CD4-positive, alpha-beta memory T cell (primary cell): ENCODE measurements around the gene P2RX6. TPM values are rescaled to one million over a fixed set of nuclear protein-coding genes. Genes with fewer than 3 reads are reported as not detected.
"Not testable (repeated sequence)": the region's sequence is repeated elsewhere in the genome, so short reads cannot be mapped to it uniquely, and the experiment has no call there.

ENCODE experiments used
- CTCF ChIA-PET: fragments of 350-600 bp; sonication (Branson Sonifier 250); formaldehyde crosslinking; loops from one replicate; lab custom pipeline; 2021; ENCODE audit warnings: inconsistent platforms; ENCODE audit not compliant: partially characterized antibody; lab: Charles Lee
- POLR2A ChIA-PET: fragments of 350-600 bp; sonication (Branson Sonifier 250); formaldehyde crosslinking; loops from one replicate; lab custom pipeline; 2021; ENCODE audit not compliant: partially characterized antibody; lab: Charles Lee
- DNase-seq, 5 donors: peaks; one replicate each; pipeline versions ENCODE4 v3.0.0 to v3.0.0-alpha.2; 2020 to 2022; ENCODE audit warnings: mixed read lengths in 1 of 5
- H3K27ac ChIP-seq: one replicate; pipeline ENCODE4 v1.7.0; 2013; ENCODE audit warnings: low read depth, low read length
- H3K27me3 ChIP-seq: 2 replicates; pipeline ENCODE4 v1.7.0; 2013; ENCODE audit warnings: mild to moderate bottlenecking, low read length, moderate library complexity; ENCODE audit not compliant: insufficient read depth
- H3K36me3 ChIP-seq: 2 replicates; pipeline ENCODE4 v1.7.0; 2013; ENCODE audit warnings: mild to moderate bottlenecking, low read length, moderate library complexity; ENCODE audit not compliant: insufficient read depth
- H3K4me1 ChIP-seq: 2 replicates; pipeline ENCODE4 v1.7.0; 2013; ENCODE audit warnings: mild to moderate bottlenecking, low read length, moderate library complexity; ENCODE audit not compliant: insufficient read depth
- H3K4me3 ChIP-seq, 2 donors: one replicate each; pipeline ENCODE4 v1.7.0; 2013; ENCODE audit warnings: low read length in 2 of 2, mild to moderate bottlenecking in 1 of 2
- H3K9me3 ChIP-seq, 2 donors: one replicate each; pipeline ENCODE4 v1.7.0; 2013; ENCODE audit warnings: low read length in 2 of 2, control low read depth in 1 of 2; ENCODE audit not compliant: control insufficient read depth in 1 of 2
- H3K27ac Mint-ChIP-seq, 7 donors: one replicate each; pipeline ENCODE4 v1.8.0; 2020 to 2021; ENCODE audit warnings: mixed read lengths in 7 of 7, mild to moderate bottlenecking in 6 of 7, inconsistent platforms in 3 of 7, moderate library complexity in 3 of 7
- H3K27me3 Mint-ChIP-seq, 2 donors: one replicate each; pipeline ENCODE4 v1.8.0; 2020 to 2021; ENCODE audit warnings: mixed read lengths in 2 of 2
- H3K36me3 Mint-ChIP-seq, 2 donors: one replicate each; pipeline ENCODE4 v1.8.0; 2020 to 2021; ENCODE audit warnings: mixed read lengths in 2 of 2, inconsistent platforms in 1 of 2, mild to moderate bottlenecking in 1 of 2
- H3K4me1 Mint-ChIP-seq, 4 donors: one replicate each; pipeline ENCODE4 v1.8.0; 2020 to 2021; ENCODE audit warnings: mixed read lengths in 4 of 4, mild to moderate bottlenecking in 1 of 4
- H3K4me3 Mint-ChIP-seq, 8 donors: one replicate each; pipeline ENCODE4 v1.8.0; 2020 to 2021; ENCODE audit warnings: mixed read lengths in 8 of 8, mild to moderate bottlenecking in 7 of 8, moderate library complexity in 6 of 8, inconsistent platforms in 3 of 8
- H3K9me3 Mint-ChIP-seq, 8 donors: one replicate each; pipeline ENCODE4 v1.8.0; 2020 to 2021; ENCODE audit warnings: mixed read lengths in 8 of 8, mild to moderate bottlenecking in 5 of 8, inconsistent platforms in 3 of 8, moderate library complexity in 1 of 8
- intact Hi-C: fragments of 100-400 bp; cut with micrococcal nuclease; formaldehyde crosslinking; loops from one replicate; pipeline ENCODE4 v1.15.1; 2023
- polyA plus RNA-seq, 2 donors: library from polyadenylated mRNA; unstranded; fragments of 300-500 nt; fragmentation: Illumina TruSeq; gene quantifications; one replicate each; pipeline ENCODE4 v1.2.3, GENCODE V29; 2021
- total RNA-seq, 2 experiments: library from RNA; stranded (reverse); gene quantifications; one replicate each; pipeline ENCODE4 v1.2.3, GENCODE V29; 2021

The P2RX6 gene
- total and polyA plus RNA-seq, 4 experiments from 2014 or later: 0.19 to 1.2 (median 1.1) TPM; not detected in 1

DNA sequence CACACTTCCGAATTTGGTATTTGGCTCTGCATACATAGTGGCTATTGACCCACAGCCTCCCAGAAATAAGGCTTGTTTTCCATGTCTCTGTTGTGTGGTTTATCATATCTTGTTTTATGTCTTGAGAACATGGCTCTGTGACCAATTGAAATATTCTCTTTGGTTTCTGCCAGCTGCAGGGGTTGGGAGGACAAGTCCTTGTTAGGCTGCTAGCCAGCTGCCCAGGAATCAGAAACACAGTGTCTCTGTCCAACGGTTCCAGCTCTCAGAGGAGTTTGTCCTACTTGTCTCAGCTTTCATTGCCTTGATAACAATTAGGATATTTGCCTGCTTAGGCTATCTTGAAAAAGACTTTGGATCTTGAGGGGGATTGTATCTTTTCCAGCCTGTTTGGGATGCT lies 23.4 kb downstream of the P2RX6 start:
- Histone ChIP-seq H3K4me1 (peaks cover under 1% of the 10 kb centered on the region), H3K36me3 (no peaks in the 10 kb centered on the region), H3K9me3 (no peaks in the 10 kb centered on the region), H3K27ac (no peak overlapping the region), H3K4me3 (no peak overlapping the region), H3K27me3 (peaks cover 3% of the 10 kb centered on the region)
- H3K4me3 Mint-ChIP-seq: no peak overlapping the region
- DNase-seq: no peak
- no peaks in the 10 kb centered on the region for H3K9me3 Mint-ChIP-seq
- ChIA-PET POLR2A (no interaction called here), CTCF (no interaction called here)
- H3K36me3 Mint-ChIP-seq: no peaks in the 10 kb centered on the region
- intact Hi-C loops: no loop called here
- H3K27ac Mint-ChIP-seq: no peak overlapping the region
- peaks cover 13 to 19% of the 10 kb centered on the region in 2 donors for H3K27me3 Mint-ChIP-seq
- H3K4me1 Mint-ChIP-seq: peaks cover 3 to 6% (median 5%) of the 10 kb centered on the region in 4 donors

DNA sequence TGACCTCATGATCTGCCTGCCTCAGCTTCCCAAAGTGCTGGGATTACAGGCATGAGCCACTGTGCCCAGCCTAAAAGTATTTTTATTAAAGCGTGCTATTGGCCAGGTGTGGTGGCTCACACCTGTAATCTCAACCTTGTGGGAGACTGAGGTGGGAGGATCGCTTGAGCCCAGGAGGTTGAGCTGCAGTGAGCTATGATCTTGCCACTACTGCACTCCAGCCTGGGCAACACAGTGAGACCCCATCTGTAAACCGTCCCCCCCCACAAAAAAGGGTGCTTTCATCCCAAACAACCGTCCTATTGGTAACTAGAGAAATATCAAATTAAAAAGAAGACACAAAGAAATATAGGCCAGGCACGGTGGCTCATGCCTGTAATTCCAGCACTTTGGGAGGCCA lies 24.2 kb downstream of the P2RX6 start:
- H3K27ac Mint-ChIP-seq, H3K9me3 ChIP-seq, H3K27me3 ChIP-seq, CTCF ChIA-PET, DNase-seq, H3K4me3 ChIP-seq, H3K27ac ChIP-seq, H3K9me3 Mint-ChIP-seq, H3K4me1 ChIP-seq, POLR2A ChIA-PET, H3K4me3 Mint-ChIP-seq, intact Hi-C loops, H3K36me3 Mint-ChIP-seq, H3K36me3 ChIP-seq: not testable (repeated sequence)
- Mint-ChIP-seq H3K4me1 (peaks cover 4 to 12% (median 10%) of the 10 kb centered on the region in 4 donors), H3K27me3 (peaks cover 17 to 20% of the 10 kb centered on the region in 2 donors)

DNA sequence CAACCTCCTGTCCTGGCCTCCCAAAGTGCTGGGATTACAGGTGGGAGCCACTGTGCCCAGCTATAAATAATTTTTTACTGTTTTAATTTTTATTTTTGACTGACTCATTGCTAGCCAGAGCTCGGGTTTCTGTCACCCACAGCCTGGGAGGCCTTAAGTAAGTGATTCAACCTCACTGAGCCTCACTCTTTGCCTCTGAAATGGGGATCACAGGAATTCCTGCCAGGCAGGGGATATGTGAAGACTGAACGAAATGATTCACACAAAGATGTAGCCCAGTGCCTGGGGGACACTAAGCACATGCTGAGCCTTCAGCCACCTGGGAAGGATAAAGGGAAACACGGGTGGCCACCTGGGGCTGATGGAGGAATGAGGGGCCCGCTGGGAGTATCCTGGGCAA lies 27.0 kb downstream of the P2RX6 start:
- H3K4me3 Mint-ChIP-seq: no peak overlapping the region
- no peaks in the 10 kb centered on the region for H3K9me3 ChIP-seq
- H3K4me1 Mint-ChIP-seq: peaks cover 9 to 30% (median 25%) of the 10 kb centered on the region in 4 donors
- H3K27ac ChIP-seq: no peak overlapping the region
- peaks cover 17% of the 10 kb centered on the region in 2 donors for H3K27me3 Mint-ChIP-seq
- H3K36me3 ChIP-seq: no peaks in the 10 kb centered on the region
- H3K9me3 Mint-ChIP-seq: no peaks in the 10 kb centered on the region
- no peak overlapping the region for H3K4me3 ChIP-seq
- H3K27me3 ChIP-seq: no peaks in the 10 kb centered on the region
- peaks cover 24% of the 10 kb centered on the region for H3K4me1 ChIP-seq
- ChIA-PET POLR2A (no interaction called here), CTCF (no interaction called here)
- no peaks in the 10 kb centered on the region for H3K36me3 Mint-ChIP-seq
- H3K27ac Mint-ChIP-seq: no peak overlapping the region
- intact Hi-C loops: no loop called here
- no peak for DNase-seq

DNA sequence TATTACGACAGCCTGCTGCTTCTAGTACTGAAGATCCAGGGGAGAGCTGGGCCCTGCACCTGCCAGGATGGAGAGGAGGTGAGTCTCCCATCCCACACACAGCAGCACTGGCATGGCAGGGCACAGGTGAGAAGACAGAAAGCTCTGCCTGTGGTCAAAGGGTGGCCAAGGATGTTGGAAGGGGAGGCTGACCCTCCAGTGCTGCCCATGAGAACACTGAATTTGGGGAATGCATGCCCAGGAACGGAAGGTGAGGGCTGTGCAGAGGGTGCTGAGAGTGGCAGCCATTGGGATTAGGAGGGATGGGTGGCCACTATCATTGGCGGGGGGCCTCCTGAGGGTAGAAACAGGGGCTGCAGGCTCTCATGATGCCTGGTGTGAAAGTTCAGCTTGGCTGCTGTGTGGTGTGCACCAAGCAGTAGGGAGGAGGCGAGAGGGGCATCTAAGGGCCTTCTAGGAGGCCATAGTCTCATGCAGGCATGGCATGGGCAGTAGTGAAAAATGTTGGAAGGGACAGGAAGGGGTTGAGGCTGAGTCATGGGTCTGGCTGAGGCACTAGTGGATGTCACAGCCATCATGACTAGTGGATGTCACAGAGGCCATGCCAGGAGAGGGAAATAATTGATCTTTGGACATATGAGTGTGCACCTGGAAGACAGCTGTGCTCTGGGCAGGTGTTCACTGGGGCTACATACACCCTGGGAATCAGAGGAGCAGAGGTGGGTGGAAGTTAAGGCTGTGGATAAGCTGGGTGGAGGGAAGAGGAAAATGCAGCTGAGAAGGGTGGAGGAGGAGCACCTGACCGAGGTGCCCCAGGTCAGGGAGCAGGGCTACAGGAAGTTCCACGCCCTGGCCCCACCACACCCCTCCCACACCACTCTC lies 28.3 kb downstream of the P2RX6 start:
- Mint-ChIP-seq H3K4me1 (peaks cover 9 to 30% (median 25%) of the 10 kb centered on the region in 4 donors), H3K36me3 (no peaks in the 10 kb centered on the region), H3K4me3 (peak overlapping the region in 6 of 8 donors; percentile 15 to 77 (median 36)), H3K27ac (peak overlapping the region in 5 of 7 donors; percentile 23 to 77 (median 67)), H3K27me3 (peaks cover 14 to 17% of the 10 kb centered on the region in 2 donors), H3K9me3 (no peaks in the 10 kb centered on the region)
- POLR2A ChIA-PET: interaction anchor here (1.3 kb wide), 1 partner anchor 40 kb away, joined by 3 read pairs; no protein-coding TSS in a partner anchor
- intact Hi-C loops: no loop called here
- DNase-seq: no peak
- CTCF ChIA-PET: no interaction called here
- Histone ChIP-seq H3K27ac (no peak overlapping the region), H3K4me1 (peaks cover 24% of the 10 kb centered on the region), H3K27me3 (no peaks in the 10 kb centered on the region), H3K9me3 (no peaks in the 10 kb centered on the region), H3K36me3 (no peaks in the 10 kb centered on the region), H3K4me3 (no peak overlapping the region)

DNA sequence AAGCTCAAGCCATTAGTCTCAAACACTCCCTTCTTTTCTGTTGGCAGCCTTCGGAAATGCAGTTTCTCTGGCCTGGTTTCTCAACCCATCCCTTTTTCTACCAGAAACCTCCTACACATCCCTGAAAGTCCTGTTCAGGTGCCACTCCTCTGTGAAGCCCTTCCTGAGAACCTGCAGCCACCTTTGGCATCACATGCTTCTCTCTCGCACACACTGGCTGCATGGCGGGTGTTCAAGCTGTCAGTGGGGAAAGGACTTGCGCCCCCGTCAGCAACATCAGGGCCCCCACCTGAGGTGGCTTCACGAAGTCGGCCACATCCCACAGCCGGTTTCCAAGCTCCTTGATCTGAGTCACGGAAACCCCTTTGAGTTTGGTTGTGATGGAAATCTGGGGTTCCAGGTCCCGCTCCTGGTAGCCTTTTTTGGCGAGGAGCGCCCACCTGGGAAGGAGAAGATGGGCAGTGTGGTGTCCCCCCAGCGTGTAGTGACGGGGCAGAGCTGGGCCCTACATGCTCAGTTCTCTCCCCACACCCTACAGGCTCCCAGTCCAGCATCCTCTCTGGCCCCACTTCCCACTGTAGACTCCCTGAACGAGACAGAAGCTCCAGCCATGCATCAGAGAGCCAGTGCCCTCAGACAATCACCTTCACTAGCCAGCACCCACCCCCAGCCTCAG lies 29.0 kb downstream of the P2RX6 start:
- H3K27ac ChIP-seq: no peak overlapping the region
- peaks cover 24% of the 10 kb centered on the region for H3K4me1 ChIP-seq
- no peak for DNase-seq
- intact Hi-C loops: no loop called here
- H3K36me3 ChIP-seq: no peaks in the 10 kb centered on the region
- peak overlapping the region in 4 of 7 donors; percentile 23 to 81 (median 71) for H3K27ac Mint-ChIP-seq
- H3K4me1 Mint-ChIP-seq: peaks cover 9 to 30% (median 25%) of the 10 kb centered on the region in 4 donors
- POLR2A ChIA-PET: interaction anchor here (1.3 kb wide), 1 partner anchor 41 kb away, joined by 3 read pairs; no protein-coding TSS in a partner anchor
- H3K4me3 ChIP-seq: no peak overlapping the region
- no peaks in the 10 kb centered on the region for H3K9me3 Mint-ChIP-seq
- CTCF ChIA-PET: no interaction called here
- peaks cover 9 to 12% of the 10 kb centered on the region in 2 donors for H3K27me3 Mint-ChIP-seq
- H3K4me3 Mint-ChIP-seq: peak overlapping the region in 2 of 8 donors; percentile 21 to 48
- H3K36me3 Mint-ChIP-seq: no peaks in the 10 kb centered on the region
- H3K9me3 ChIP-seq: no peaks in the 10 kb centered on the region
- no peaks in the 10 kb centered on the region for H3K27me3 ChIP-seq

DNA sequence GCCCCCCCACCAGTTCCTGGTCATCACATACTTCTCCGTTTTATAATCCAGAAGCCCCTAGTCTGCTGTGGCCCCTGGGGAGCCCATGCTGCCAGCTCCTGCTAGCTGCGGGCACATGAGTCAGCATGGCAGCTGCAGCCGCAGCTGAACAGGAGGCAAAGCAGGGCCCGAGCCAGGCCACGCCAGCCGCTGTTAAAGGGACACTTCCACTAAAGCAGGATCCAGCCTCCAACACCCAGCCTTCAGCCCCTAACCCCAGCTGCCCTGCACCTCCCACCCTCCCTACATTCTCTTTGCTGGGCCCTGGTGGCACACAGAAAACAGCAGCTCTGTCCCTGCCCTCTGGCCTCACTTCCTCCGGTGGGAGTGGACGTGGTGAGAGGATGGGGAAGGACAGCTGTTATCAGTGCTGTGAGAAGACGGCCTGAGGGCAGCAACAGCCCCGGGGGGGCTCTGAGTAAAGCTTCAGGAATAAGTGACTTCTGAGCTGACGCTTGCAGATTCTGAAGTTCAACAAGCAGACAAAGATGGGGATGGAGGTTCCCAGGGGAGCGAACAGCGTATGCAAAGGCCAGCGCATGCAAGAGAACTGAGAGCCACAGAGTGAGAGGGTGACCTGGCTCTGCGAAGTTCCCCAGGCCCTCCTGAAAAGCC lies 30.1 kb downstream of the P2RX6 start:
- Mint-ChIP-seq H3K4me3 (peak overlapping the region; percentile 55 to 84 (median 72)), H3K27ac (peak overlapping the region; percentile 70 to 97 (median 92)), H3K36me3 (no peaks in the 10 kb centered on the region), H3K9me3 (no peaks in the 10 kb centered on the region), H3K4me1 (peaks cover 9 to 30% (median 25%) of the 10 kb centered on the region in 4 donors), H3K27me3 (peaks cover 6 to 9% of the 10 kb centered on the region in 2 donors)
- H3K36me3 ChIP-seq: no peaks in the 10 kb centered on the region
- H3K4me1 ChIP-seq: peaks cover 24% of the 10 kb centered on the region
- no peaks in the 10 kb centered on the region for H3K27me3 ChIP-seq
- H3K9me3 ChIP-seq: no peaks in the 10 kb centered on the region
- H3K27ac ChIP-seq: no peak overlapping the region
- CTCF ChIA-PET: no interaction called here
- intact Hi-C loops: no loop called here
- DNase-seq: no peak
- POLR2A ChIA-PET: interaction anchor here (1.1 kb wide), 1 partner anchor 63 kb away, joined by 3 read pairs; no protein-coding TSS in a partner anchor
- H3K4me3 ChIP-seq: no peak overlapping the region
